Stimulated activated CD4-positive, alpha-beta T cell treated with anti-CD3 and anti-CD28 coated beads, Interleukin-15, amount 100 ng/mL, for 48 hours (primary cell): ENCODE measurements around the gene VAV2.

Experiments used
- DNase-seq, 2 donors: peaks; one replicate each; pipeline ENCODE4 v3.0.0-alpha.2; 2020; ENCODE audit warnings: low read depth in 2 of 2

The VAV2 gene

GRCh38 chr9:133853331-133853730 lies 138.8 kb downstream of the VAV2 start:
- no peak for DNase-seq

- no peak for DNase-seq
Measured at GRCh38 chr9:133852431-133852830, 139.7 kb downstream of the VAV2 start.

- DNase-seq, result no peak
Measured at GRCh38 chr9:133851693-133852092, 140.4 kb downstream of the VAV2 start.

- no peak for DNase-seq
Measured at GRCh38 chr9:133850937-133851336, 141.2 kb downstream of the VAV2 start.

GRCh38 chr9:133850161-133850560 lies 142.0 kb downstream of the VAV2 start:
- DNase-seq, result no peak

- DNase-seq, result no peak
Measured at GRCh38 chr9:133849110-133849670, 142.9 kb downstream of the VAV2 start.

GRCh38 chr9:133848471-133849109 lies 143.5 kb downstream of the VAV2 start:
- no peak for DNase-seq

- DNase-seq, result no peak
Measured at GRCh38 chr9:133846483-133847090, 145.5 kb downstream of the VAV2 start.

GRCh38 chr9:133845440-133845839 lies 146.7 kb downstream of the VAV2 start:
- DNase-seq, result no peak

- no peak for DNase-seq
Measured at GRCh38 chr9:133844881-133845410, 147.2 kb downstream of the VAV2 start.

- no peak for DNase-seq
Measured at GRCh38 chr9:133844398-133844784, 147.7 kb downstream of the VAV2 start.

- DNase-seq, result no peak
Measured at GRCh38 chr9:133843751-133844397, 148.2 kb downstream of the VAV2 start.

GRCh38 chr9:133843250-133843649 lies 148.9 kb downstream of the VAV2 start:
- no peak for DNase-seq

GRCh38 chr9:133842721-133843227 lies 149.3 kb downstream of the VAV2 start:
- no peak for DNase-seq

GRCh38 chr9:133842174-133842573 lies 149.9 kb downstream of the VAV2 start:
- no peak for DNase-seq

GRCh38 chr9:133841167-133841812 lies 150.8 kb downstream of the VAV2 start:
- DNase-seq, result no peak

GRCh38 chr9:133839822-133840329 lies 152.2 kb downstream of the VAV2 start:
- no peak for DNase-seq

GRCh38 chr9:133838859-133839507 lies 153.1 kb downstream of the VAV2 start:
- DNase-seq, result no peak

GRCh38 chr9:133837627-133838597 lies 154.2 kb downstream of the VAV2 start:
- DNase-seq, result no peak

- DNase-seq, result no peak
Measured at GRCh38 chr9:133836818-133837217, 155.3 kb downstream of the VAV2 start.
